A549 (cell line): Measurements from ENCODE around the gene CAT.

Experiments
- POLR2A ChIP-seq: IDR thresholded peaks from 2 replicates; pipeline ENCODE4 v1.6.1; 2012; ENCODE audit warnings: mild to moderate bottlenecking, low read length
- RAD21 ChIP-seq, 2 experiments: fragments of >200 bp in 1 of 2; sonication (Bioruptor Twin) in 1 of 2; formaldehyde crosslinking in 1 of 2; IDR thresholded peaks in 1 of 2; conservative IDR thresholded peaks in 1 of 2; 2 replicates in 1 of 2; 3 replicates in 1 of 2; pipeline ENCODE4 v1.6.1; 2012 to 2018; ENCODE audit warnings: inconsistent platforms in 1 of 2

GRCh38 chr11:34493926-34494595 is 55.3 kb downstream of the CAT start:
- TF ChIP-seq RAD21 (conservative IDR thresholded peaks at IDR 0.05 in 1 of 2, IDR thresholded peaks at IDR 0.05 in 1 of 2) (no peak), POLR2A (no peak)
